ENCODE results near the gene PROSER3. TPM values are rescaled to one million over a fixed set of nuclear protein-coding genes. Genes with fewer than 3 reads are reported as not detected.

PROSER3 gene
- total and polyA plus RNA-seq, 2 donors (not counting 3 experiments of a cell fraction or from before 2014, with no cell fraction given): 18.3 to 28.3 TPM

DNA sequence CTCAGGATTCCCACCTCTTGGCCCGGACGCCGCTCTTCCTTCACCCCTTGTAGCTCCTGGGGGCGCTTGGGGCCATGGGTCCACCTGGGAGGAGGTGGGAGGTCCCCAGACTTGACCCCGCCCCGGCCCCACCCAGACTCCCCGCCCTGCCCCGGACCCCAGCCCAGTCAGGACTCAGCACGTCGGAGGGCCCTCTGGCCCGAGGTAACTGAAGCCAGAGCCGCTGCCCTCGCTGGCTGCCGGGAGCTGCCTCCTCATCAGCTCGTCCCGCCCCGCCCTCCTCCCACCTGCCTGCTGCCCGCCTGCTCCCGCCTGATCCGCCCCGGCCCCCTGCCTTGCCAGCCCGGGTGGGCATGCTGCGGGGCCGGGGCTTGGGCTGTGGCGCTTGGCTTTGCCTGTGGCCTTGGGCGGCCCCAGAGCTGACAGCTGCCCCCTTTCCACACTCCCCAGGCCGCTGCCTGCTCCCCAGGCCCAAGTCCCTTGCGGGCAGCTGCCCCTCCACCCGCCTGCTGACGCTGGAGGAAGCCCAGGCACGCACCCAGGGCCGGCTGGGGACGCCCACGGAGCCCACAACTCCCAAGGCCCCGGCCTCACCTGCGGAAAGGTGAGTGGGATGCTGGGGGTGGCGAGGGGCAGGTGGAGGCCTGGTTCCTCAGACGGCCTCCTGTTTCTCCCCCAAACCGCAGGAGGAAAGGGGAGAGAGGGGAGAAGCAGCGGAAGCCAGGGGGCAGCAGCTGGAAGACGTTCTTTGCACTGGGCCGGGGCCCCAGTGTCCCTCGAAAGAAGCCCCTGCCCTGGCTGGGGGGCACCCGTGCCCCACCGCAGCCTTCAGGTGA lies 26.7 kb downstream of the PROSER3 start:
- Histone ChIP-seq H3K36me3 (ENCODE audit: control insufficient read depth in 2 of 2, extremely low read depth in 1 of 2, insufficient read depth in 2 of 2, low read length in 2 of 2) (peaks cover 0 to 4% of the 10 kb centered on the region in 2 experiments), H3K79me2 (ENCODE audit: control insufficient read depth, insufficient read depth, low read length) (no peaks in the 10 kb centered on the region), H3K9me3 (replicated peaks; ENCODE audit: control insufficient read depth, insufficient read depth, low read length) (no peaks in the 10 kb centered on the region), H3K9ac (replicated peaks; ENCODE audit: extremely low read depth, insufficient read depth, low read length) (no peak overlapping the region), H3K27me3 (ENCODE audit: control insufficient read depth in 2 of 2, insufficient read depth in 2 of 2, low read length in 2 of 2) (no peaks in the 10 kb centered on the region), H4K20me1 (replicated peaks; ENCODE audit: control insufficient read depth, extremely low read depth, insufficient read depth, low read length) (no peaks in the 10 kb centered on the region), H3K27ac (ENCODE audit: insufficient read depth, low read depth, low read length) (no peak overlapping the region), H2AFZ (ENCODE audit: low read depth, low read length) (no peak overlapping the region), H3K4me3 (replicated peaks in 1 of 3; ENCODE audit: insufficient read depth in 1 of 3, low read depth in 1 of 3, low read length in 3 of 3) (no peak overlapping the region), H3K4me1 (ENCODE audit: control insufficient read depth, extremely low read depth, insufficient read depth, low read length) (no peaks in the 10 kb centered on the region), H3K4me2 (ENCODE audit: insufficient read depth, low read length) (no peak overlapping the region), H3K9me1 (replicated peaks; ENCODE audit: control insufficient read depth, extremely low read depth, insufficient read depth, low read length) (no peaks in the 10 kb centered on the region)
- BruUV-seq (replicated peaks): no TSS peak
- FAIRE-seq (no peak), DNase-seq (ENCODE audit: low read depth, low spot score) (no peak)
- ChIA-PET POLR2A (no interaction called here), CTCF (interaction anchor here (0.6 kb wide), 1 partner anchor 122 kb away, joined by 4 read pairs; no protein-coding TSS in a partner anchor)
- dilution Hi-C loops (cut with MboI; ENCODE audit: extremely low pct_ligation_motif_present, low sequenced_read_pairs): no loop called here
- intact Hi-C loops (cut with micrococcal nuclease): no loop called here
- TF ChIP-seq, protein P1, sequence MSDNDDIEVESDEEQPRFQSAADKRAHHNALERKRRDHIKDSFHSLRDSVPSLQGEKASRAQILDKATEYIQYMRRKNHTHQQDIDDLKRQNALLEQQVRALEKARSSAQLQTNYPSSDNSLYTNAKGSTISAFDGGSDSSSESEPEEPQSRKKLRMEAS (IDR thresholded peaks at IDR 0.05; ENCODE audit: insufficient read depth, insufficient read length): no peak
- TF ChIP-seq POLR2AphosphoS5 (IDR thresholded peaks at IDR 0.05; ENCODE audit: insufficient read depth, low read depth, low read length): no peak
- TF ChIP-seq GATA2 (IDR thresholded peaks at IDR 0.05; ENCODE audit: insufficient read depth, insufficient read length, low read depth, low read length): no peak
- no peak for TF ChIP-seq EZH2 (IDR thresholded peaks at IDR 0.05; ENCODE audit: borderline replicate concordance, low read depth, low read length, severe bottlenecking)
- no peak for TF ChIP-seq JUN (IDR thresholded peaks at IDR 0.05; ENCODE audit: borderline replicate concordance, insufficient read depth, insufficient read length, low read depth)
- TF ChIP-seq MYC (IDR thresholded peaks at IDR 0.05; ENCODE audit: low read depth, low read length): no peak
- TF ChIP-seq POLR2A (IDR thresholded peaks at IDR 0.05; ENCODE audit: low read depth, low read length): no peak
- TF ChIP-seq FOS (IDR thresholded peaks at IDR 0.05; ENCODE audit: borderline replicate concordance, insufficient read depth, low read length): no peak
- TF ChIP-seq, protein P2, sequence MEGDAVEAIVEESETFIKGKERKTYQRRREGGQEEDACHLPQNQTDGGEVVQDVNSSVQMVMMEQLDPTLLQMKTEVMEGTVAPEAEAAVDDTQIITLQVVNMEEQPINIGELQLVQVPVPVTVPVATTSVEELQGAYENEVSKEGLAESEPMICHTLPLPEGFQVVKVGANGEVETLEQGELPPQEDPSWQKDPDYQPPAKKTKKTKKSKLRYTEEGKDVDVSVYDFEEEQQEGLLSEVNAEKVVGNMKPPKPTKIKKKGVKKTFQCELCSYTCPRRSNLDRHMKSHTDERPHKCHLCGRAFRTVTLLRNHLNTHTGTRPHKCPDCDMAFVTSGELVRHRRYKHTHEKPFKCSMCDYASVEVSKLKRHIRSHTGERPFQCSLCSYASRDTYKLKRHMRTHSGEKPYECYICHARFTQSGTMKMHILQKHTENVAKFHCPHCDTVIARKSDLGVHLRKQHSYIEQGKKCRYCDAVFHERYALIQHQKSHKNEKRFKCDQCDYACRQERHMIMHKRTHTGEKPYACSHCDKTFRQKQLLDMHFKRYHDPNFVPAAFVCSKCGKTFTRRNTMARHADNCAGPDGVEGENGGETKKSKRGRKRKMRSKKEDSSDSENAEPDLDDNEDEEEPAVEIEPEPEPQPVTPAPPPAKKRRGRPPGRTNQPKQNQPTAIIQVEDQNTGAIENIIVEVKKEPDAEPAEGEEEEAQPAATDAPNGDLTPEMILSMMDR (IDR thresholded peaks at IDR 0.05; ENCODE audit: extremely low read depth in 1 of 2, insufficient read depth in 1 of 2, low read depth in 1 of 2, low read length in 2 of 2): no peak
